ENCODE data around the gene MAML2. TPM values are rescaled to one million over a fixed set of nuclear protein-coding genes. Genes with fewer than 3 reads are reported as not detected.

Gene MAML2
- total RNA-seq, 1 donor from 2014 or later = 11.9 TPM

- H3K9me3 Mint-ChIP-seq = no peaks in the 10 kb centered on the region
- intact Hi-C loops (cut with micrococcal nuclease) = no loop called here
- H3K36me3 Mint-ChIP-seq (ENCODE audit: low read depth) = no peaks in the 10 kb centered on the region
- no peaks in the 10 kb centered on the region for H3K27me3 Mint-ChIP-seq
- no peak overlapping the region for H3K27ac Mint-ChIP-seq
- no peak overlapping the region for H3K4me3 Mint-ChIP-seq
- peaks cover 42% of the 10 kb centered on the region for H3K4me1 Mint-ChIP-seq
- DNase-seq = no peak
These were observed 326.0 kb downstream of the MAML2 start for GRCh38 chr11:96016978-96017502.

- Mint-ChIP-seq H3K4me3 (no peak overlapping the region), H3K27me3 (no peaks in the 10 kb centered on the region), H3K27ac (peak overlapping the region; percentile 48), H3K4me1 (peaks cover 49% of the 10 kb centered on the region), H3K36me3 (ENCODE audit: low read depth) (no peaks in the 10 kb centered on the region), H3K9me3 (no peaks in the 10 kb centered on the region)
- intact Hi-C loops (cut with micrococcal nuclease) = loop anchor here (2.0 kb wide), 1 partner anchor 35 kb away; no protein-coding TSS in a partner anchor
- peak; percentile 81 for DNase-seq
These were observed 327.0 kb downstream of the MAML2 start for GRCh38 chr11:96015906-96016565.

GRCh38 chr11:96014217-96014616 lies 328.8 kb downstream of the MAML2 start:
- H3K36me3 Mint-ChIP-seq (ENCODE audit: low read depth) = peaks cover 2% of the 10 kb centered on the region
- intact Hi-C loops (cut with micrococcal nuclease) = loop anchor here (1.0 to 5.0 kb wide), 7 partner anchors 37 to 327 kb away; partner anchors contain the start of gene MTMR2
- peak overlapping the region; percentile 70 for H3K27ac Mint-ChIP-seq
- peaks cover 49% of the 10 kb centered on the region for H3K4me1 Mint-ChIP-seq
- peak; percentile 83 for DNase-seq
- H3K27me3 Mint-ChIP-seq = no peaks in the 10 kb centered on the region
- no peaks in the 10 kb centered on the region for H3K9me3 Mint-ChIP-seq
- H3K4me3 Mint-ChIP-seq = peak overlapping the region; percentile 63

- intact Hi-C loops (cut with micrococcal nuclease) = loop anchor here (1.0 to 5.0 kb wide), 10 partner anchors 37 to 375 kb away; partner anchors contain the start of genes CCDC82, CEP57 and MTMR2
- H3K9me3 Mint-ChIP-seq = no peaks in the 10 kb centered on the region
- peak overlapping the region; percentile 63 for H3K4me3 Mint-ChIP-seq
- peak; percentile 66 for DNase-seq
- peaks cover 49% of the 10 kb centered on the region for H3K4me1 Mint-ChIP-seq
- H3K27me3 Mint-ChIP-seq = no peaks in the 10 kb centered on the region
- H3K27ac Mint-ChIP-seq = peak overlapping the region; percentile 70
- peaks cover 2% of the 10 kb centered on the region for H3K36me3 Mint-ChIP-seq (ENCODE audit: low read depth)
These were observed 329.4 kb downstream of the MAML2 start for GRCh38 chr11:96013461-96014213.

- H3K27ac Mint-ChIP-seq = peak overlapping the region; percentile 79
- peaks cover 2% of the 10 kb centered on the region for H3K36me3 Mint-ChIP-seq (ENCODE audit: low read depth)
- no peaks in the 10 kb centered on the region for H3K27me3 Mint-ChIP-seq
- no peaks in the 10 kb centered on the region for H3K9me3 Mint-ChIP-seq
- peak overlapping the region; percentile 52 for H3K4me3 Mint-ChIP-seq
- intact Hi-C loops (cut with micrococcal nuclease) = loop anchor here (1.0 to 5.0 kb wide), 8 partner anchors 50 to 377 kb away; partner anchors contain the start of genes CCDC82, CEP57 and MTMR2
- peak; percentile 82 for DNase-seq
- peaks cover 49% of the 10 kb centered on the region for H3K4me1 Mint-ChIP-seq
These were observed 330.7 kb downstream of the MAML2 start for GRCh38 chr11:96012086-96012824.

- H3K36me3 Mint-ChIP-seq (ENCODE audit: low read depth) = peaks cover 2% of the 10 kb centered on the region
- intact Hi-C loops (cut with micrococcal nuclease) = loop anchor here (5.0 kb wide), 4 partner anchors 52 to 247 kb away; partner anchors contain the start of gene MTMR2
- H3K27ac Mint-ChIP-seq = no peak overlapping the region
- H3K4me1 Mint-ChIP-seq = peaks cover 45% of the 10 kb centered on the region
- H3K9me3 Mint-ChIP-seq = no peaks in the 10 kb centered on the region
- DNase-seq = no peak
- H3K27me3 Mint-ChIP-seq = no peaks in the 10 kb centered on the region
- H3K4me3 Mint-ChIP-seq = no peak overlapping the region
These were observed 332.3 kb downstream of the MAML2 start for GRCh38 chr11:96010683-96011082.

GRCh38 chr11:96008161-96008720 lies 334.8 kb downstream of the MAML2 start:
- Mint-ChIP-seq H3K9me3 (peaks cover 8% of the 10 kb centered on the region), H3K4me3 (no peak overlapping the region), H3K36me3 (ENCODE audit: low read depth) (peaks cover 2% of the 10 kb centered on the region), H3K4me1 (peaks cover 20% of the 10 kb centered on the region), H3K27ac (no peak overlapping the region), H3K27me3 (no peaks in the 10 kb centered on the region)
- no peak for DNase-seq
- intact Hi-C loops (cut with micrococcal nuclease) = no loop called here

GRCh38 chr11:96006037-96006436 lies 337.0 kb downstream of the MAML2 start:
- peaks cover 11% of the 10 kb centered on the region for H3K36me3 Mint-ChIP-seq (ENCODE audit: low read depth)
- intact Hi-C loops (cut with micrococcal nuclease) = no loop called here

GRCh38 chr11:96004862-96005261 lies 338.1 kb downstream of the MAML2 start:
- no peak for DNase-seq
- peaks cover 9% of the 10 kb centered on the region for H3K36me3 Mint-ChIP-seq (ENCODE audit: low read depth)
- no peak overlapping the region for H3K27ac Mint-ChIP-seq
- intact Hi-C loops (cut with micrococcal nuclease) = no loop called here
- no peaks in the 10 kb centered on the region for H3K27me3 Mint-ChIP-seq
- H3K9me3 Mint-ChIP-seq = peaks cover 19% of the 10 kb centered on the region
- peaks cover 1% of the 10 kb centered on the region for H3K4me1 Mint-ChIP-seq
- no peak overlapping the region for H3K4me3 Mint-ChIP-seq

More at GRCh38 chr11:96006037-96006436, 337.0 kb downstream of the MAML2 start:
- H3K4me1 Mint-ChIP-seq = peaks cover 3% of the 10 kb centered on the region
- no peaks in the 10 kb centered on the region for H3K27me3 Mint-ChIP-seq
- peaks cover 19% of the 10 kb centered on the region for H3K9me3 Mint-ChIP-seq
- DNase-seq = no peak
- no peak overlapping the region for H3K27ac Mint-ChIP-seq
- H3K4me3 Mint-ChIP-seq = no peak overlapping the region

- Mint-ChIP-seq H3K27ac (no peak overlapping the region), H3K36me3 (ENCODE audit: low read depth) (peaks cover 9% of the 10 kb centered on the region)
- intact Hi-C loops (cut with micrococcal nuclease) = no loop called here
These were observed 340.2 kb downstream of the MAML2 start for GRCh38 chr11:96002754-96003290.

GRCh38 chr11:96002339-96002738 lies 340.7 kb downstream of the MAML2 start:
- Mint-ChIP-seq H3K27ac (no peak overlapping the region), H3K36me3 (ENCODE audit: low read depth) (peaks cover 9% of the 10 kb centered on the region), H3K27me3 (no peaks in the 10 kb centered on the region), H3K4me1 (peaks cover 5% of the 10 kb centered on the region), H3K9me3 (peaks cover 19% of the 10 kb centered on the region), H3K4me3 (no peak overlapping the region)
- DNase-seq = no peak
- intact Hi-C loops (cut with micrococcal nuclease) = no loop called here

More at GRCh38 chr11:96002754-96003290, 340.2 kb downstream of the MAML2 start:
- H3K27me3 Mint-ChIP-seq = no peaks in the 10 kb centered on the region
- peaks cover 19% of the 10 kb centered on the region for H3K9me3 Mint-ChIP-seq
- H3K4me3 Mint-ChIP-seq = no peak overlapping the region
- peaks cover 5% of the 10 kb centered on the region for H3K4me1 Mint-ChIP-seq
- no peak for DNase-seq

- H3K27me3 Mint-ChIP-seq = no peaks in the 10 kb centered on the region
These were observed 342.0 kb downstream of the MAML2 start for GRCh38 chr11:96001037-96001436.

More at GRCh38 chr11:96001037-96001436, 342.0 kb downstream of the MAML2 start:
- peaks cover 19% of the 10 kb centered on the region for H3K9me3 Mint-ChIP-seq
- H3K4me3 Mint-ChIP-seq = no peak overlapping the region
- peaks cover 5% of the 10 kb centered on the region for H3K4me1 Mint-ChIP-seq
- H3K36me3 Mint-ChIP-seq (ENCODE audit: low read depth) = peaks cover 9% of the 10 kb centered on the region
- no peak for DNase-seq
- intact Hi-C loops (cut with micrococcal nuclease) = no loop called here
- H3K27ac Mint-ChIP-seq = no peak overlapping the region
